Measurements from ENCODE around the gene PRELID3B.

DNA sequence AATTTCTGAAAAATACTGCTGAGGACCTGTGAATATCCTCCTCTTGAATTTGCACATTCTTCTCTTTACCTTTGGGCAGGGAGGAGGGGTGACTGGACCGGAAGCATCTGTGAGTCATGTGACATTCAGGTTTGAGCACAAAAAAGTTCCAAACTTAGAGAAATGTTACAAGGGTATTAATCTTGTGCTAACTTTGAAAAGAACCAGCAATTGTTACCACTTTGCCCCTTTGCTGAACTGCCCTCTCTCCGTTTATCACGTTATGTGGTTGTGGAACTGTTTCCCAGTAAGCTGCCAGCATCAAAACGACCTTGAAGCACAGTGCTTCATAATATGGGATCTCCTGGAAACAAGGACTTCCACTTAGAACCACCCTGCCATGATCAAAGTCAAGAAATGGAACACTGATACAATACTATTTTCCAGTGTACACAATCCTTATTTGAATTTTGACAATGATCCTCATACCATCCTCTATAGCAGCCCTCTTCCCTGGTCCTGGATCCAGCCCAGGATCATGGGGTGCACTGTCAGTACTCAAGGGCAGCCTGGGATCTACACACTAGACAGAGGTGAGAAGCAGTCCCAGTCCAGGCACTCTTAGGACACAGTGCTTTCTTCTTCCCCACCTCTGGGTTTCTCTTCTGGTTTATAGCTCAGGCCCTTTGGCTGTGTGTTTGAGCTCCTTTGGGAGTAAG is 25.6 kb downstream of the PRELID3B start:
- TF ChIP-seq, protein P1, sequence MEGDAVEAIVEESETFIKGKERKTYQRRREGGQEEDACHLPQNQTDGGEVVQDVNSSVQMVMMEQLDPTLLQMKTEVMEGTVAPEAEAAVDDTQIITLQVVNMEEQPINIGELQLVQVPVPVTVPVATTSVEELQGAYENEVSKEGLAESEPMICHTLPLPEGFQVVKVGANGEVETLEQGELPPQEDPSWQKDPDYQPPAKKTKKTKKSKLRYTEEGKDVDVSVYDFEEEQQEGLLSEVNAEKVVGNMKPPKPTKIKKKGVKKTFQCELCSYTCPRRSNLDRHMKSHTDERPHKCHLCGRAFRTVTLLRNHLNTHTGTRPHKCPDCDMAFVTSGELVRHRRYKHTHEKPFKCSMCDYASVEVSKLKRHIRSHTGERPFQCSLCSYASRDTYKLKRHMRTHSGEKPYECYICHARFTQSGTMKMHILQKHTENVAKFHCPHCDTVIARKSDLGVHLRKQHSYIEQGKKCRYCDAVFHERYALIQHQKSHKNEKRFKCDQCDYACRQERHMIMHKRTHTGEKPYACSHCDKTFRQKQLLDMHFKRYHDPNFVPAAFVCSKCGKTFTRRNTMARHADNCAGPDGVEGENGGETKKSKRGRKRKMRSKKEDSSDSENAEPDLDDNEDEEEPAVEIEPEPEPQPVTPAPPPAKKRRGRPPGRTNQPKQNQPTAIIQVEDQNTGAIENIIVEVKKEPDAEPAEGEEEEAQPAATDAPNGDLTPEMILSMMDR (IDR thresholded peaks at IDR 0.05; ENCODE audit: low read depth, low read length, poor library complexity, severe bottlenecking): no peak
- TF ChIP-seq EZH2phosphoT487 (IDR thresholded peaks at IDR 0.05; ENCODE audit: borderline replicate concordance, low read length): no peak

Measured in DOHH2 (cell line).